Tibial nerve (tissue), 4 donors: ENCODE results near the gene FRMD4B. TPM values are rescaled to one million over a fixed set of nuclear protein-coding genes. Genes with fewer than 3 reads are reported as not detected.
A peak's percentile ranks its signal among the peaks of the same experiment; 100 is the strongest.

Experiments
- DNase-seq, 2 donors: peaks; one replicate each; pipeline ENCODE4 v3.0.0-alpha.2; 2019; ENCODE audit warnings: low spot score in 2 of 2
- H3K27ac ChIP-seq, 4 donors: fragments of 200-600 bp; sonication (generic) in 3 of 4; one replicate each; pipeline ENCODE4 v1.5.1; 2017 to 2019; ENCODE audit warnings: mild to moderate bottlenecking in 1 of 4
- H3K27me3 ChIP-seq, 2 donors: fragments of 200-600 bp; sonication (generic) in 1 of 2; one replicate each; pipeline versions ENCODE4 v1.5.1 to v1.6.0; 2017 to 2019
- H3K36me3 ChIP-seq, 3 donors: fragments of 200-600 bp; sonication (generic); one replicate each; pipeline ENCODE4 v1.5.1; 2018 to 2019
- H3K4me1 ChIP-seq, 4 donors: fragments of 200-600 bp; sonication (generic) in 3 of 4; one replicate each; pipeline ENCODE4 v1.5.1; 2017 to 2019
- H3K4me3 ChIP-seq, 4 donors: fragments of 200-600 bp; sonication (generic) in 3 of 4; one replicate each; pipeline ENCODE4 v1.5.1; 2017 to 2019; ENCODE audit warnings: mild to moderate bottlenecking in 1 of 4, moderate library complexity in 1 of 4
- H3K9me3 ChIP-seq, 4 donors: fragments of 200-600 bp; sonication (generic) in 3 of 4; one replicate each; pipeline ENCODE4 v1.5.1; 2017 to 2019
- CTCF ChIP-seq, 5 experiments: fragments of 200-600 bp in 3 of 5; fragments of 450-650 bp in 2 of 5; sonication (generic) in 3 of 5; IDR thresholded peaks; one replicate each; pipeline ENCODE4 v1.5.1; 2016 to 2019; ENCODE audit warnings: antibody characterized with exemption in 5 of 5, mild to moderate bottlenecking in 3 of 5, moderate library complexity in 2 of 5
- POLR2A ChIP-seq, 2 donors: fragments of 450-650 bp; IDR thresholded peaks; one replicate each; pipeline ENCODE4 v1.6.1; 2017; ENCODE audit warnings: antibody characterized with exemption in 2 of 2, mild to moderate bottlenecking in 2 of 2, moderate library complexity in 2 of 2
- WGBS, 2 donors: methylation state at CpG; one replicate each; pipeline ENCODE4 v1.1.5; 2018; 5-methylcytosine and 5-hydroxymethylcytosine counted together
- total RNA-seq, 4 donors: library from RNA; depleted of rRNA; stranded (reverse); fragments of >200 nt; gene quantifications; one replicate each; pipeline ENCODE4 v1.1.0, GENCODE V29; 2016

FRMD4B gene
- total RNA-seq, 4 donors from 2014 or later: 41.7 to 62.1 (median 56.1) TPM

- Histone ChIP-seq H3K9me3 (no peaks in the 10 kb centered on the region), H3K27me3 (no peaks in the 10 kb centered on the region), H3K4me1 (peaks cover 0 to 9% (median 3%) of the 10 kb centered on the region in 4 donors), H3K27ac (no peak overlapping the region), H3K4me3 (no peak overlapping the region), H3K36me3 (no peaks in the 10 kb centered on the region)
- 3% methylated on average over 1 of the region's 1 CpG for WGBS, 2 donors
- peak; percentile 73 to 89 for DNase-seq
- TF ChIP-seq POLR2A (IDR thresholded peaks at IDR 0.05): no peak
- peak; percentile 78 to 93 (median 88) for TF ChIP-seq CTCF (IDR thresholded peaks at IDR 0.05)
Measured at GRCh38 chr3:69120879-69121464, 264.9 kb downstream of the FRMD4B start.
